ENCODE results near the gene ENOX1. TPM values are rescaled to one million over a fixed set of nuclear protein-coding genes. Genes with fewer than 3 reads are reported as not detected.

The ENOX1 gene
- total RNA-seq, 1 donor from 2014 or later, result 8.7 TPM

- Mint-ChIP-seq H3K27ac (ENCODE audit: unreplicated experiment) (no peak overlapping the region), H3K4me3 (ENCODE audit: unreplicated experiment) (no peak overlapping the region), H3K36me3 (ENCODE audit: unreplicated experiment) (no peaks in the 10 kb centered on the region), H3K4me1 (ENCODE audit: low read depth, unreplicated experiment) (peaks cover 15% of the 10 kb centered on the region), H3K27me3 (ENCODE audit: unreplicated experiment) (peaks cover 11% of the 10 kb centered on the region), H3K9me3 (ENCODE audit: unreplicated experiment) (peaks cover 8% of the 10 kb centered on the region)
- DNase-seq, result no peak
- no peak for TF ChIP-seq CTCF (IDR thresholded peaks at IDR 0.05; ENCODE audit: partially characterized antibody, unreplicated experiment)
These were observed 2.3 kb downstream of the ENOX1 start for GRCh38 chr13:43784496-43784895.

- H3K27ac Mint-ChIP-seq (ENCODE audit: unreplicated experiment), result peak overlapping the region; percentile 22
- DNase-seq, result no peak
- H3K4me1 Mint-ChIP-seq (ENCODE audit: low read depth, unreplicated experiment), result peaks cover 15% of the 10 kb centered on the region
- no peaks in the 10 kb centered on the region for H3K36me3 Mint-ChIP-seq (ENCODE audit: unreplicated experiment)
- no peak overlapping the region for H3K4me3 Mint-ChIP-seq (ENCODE audit: unreplicated experiment)
- peaks cover 11% of the 10 kb centered on the region for H3K27me3 Mint-ChIP-seq (ENCODE audit: unreplicated experiment)
- peaks cover 8% of the 10 kb centered on the region for H3K9me3 Mint-ChIP-seq (ENCODE audit: unreplicated experiment)
- TF ChIP-seq CTCF (IDR thresholded peaks at IDR 0.05; ENCODE audit: partially characterized antibody, unreplicated experiment), result no peak
These were observed 3.0 kb downstream of the ENOX1 start for GRCh38 chr13:43783820-43784219.

- Mint-ChIP-seq H3K27ac (ENCODE audit: unreplicated experiment) (no peak overlapping the region), H3K36me3 (ENCODE audit: unreplicated experiment) (no peaks in the 10 kb centered on the region), H3K9me3 (ENCODE audit: unreplicated experiment) (peaks cover 8% of the 10 kb centered on the region), H3K4me1 (ENCODE audit: low read depth, unreplicated experiment) (peaks cover 11% of the 10 kb centered on the region), H3K27me3 (ENCODE audit: unreplicated experiment) (peaks cover 8% of the 10 kb centered on the region), H3K4me3 (ENCODE audit: unreplicated experiment) (no peak overlapping the region)
- TF ChIP-seq CTCF (IDR thresholded peaks at IDR 0.05; ENCODE audit: partially characterized antibody, unreplicated experiment), result no peak
- no peak for DNase-seq
These were observed 4.1 kb downstream of the ENOX1 start for GRCh38 chr13:43782686-43783085.

- Mint-ChIP-seq H3K36me3 (ENCODE audit: unreplicated experiment) (no peaks in the 10 kb centered on the region), H3K27ac (ENCODE audit: unreplicated experiment) (no peak overlapping the region), H3K4me3 (ENCODE audit: unreplicated experiment) (no peak overlapping the region), H3K9me3 (ENCODE audit: unreplicated experiment) (peaks cover 8% of the 10 kb centered on the region), H3K27me3 (ENCODE audit: unreplicated experiment) (peaks cover 2% of the 10 kb centered on the region), H3K4me1 (ENCODE audit: low read depth, unreplicated experiment) (peaks cover 15% of the 10 kb centered on the region)
- TF ChIP-seq CTCF (IDR thresholded peaks at IDR 0.05; ENCODE audit: partially characterized antibody, unreplicated experiment), result no peak
- DNase-seq, result no peak
These were observed 6.1 kb downstream of the ENOX1 start for GRCh38 chr13:43780666-43781065.

GRCh38 chr13:43776501-43777079 lies 10.2 kb downstream of the ENOX1 start:
- Mint-ChIP-seq H3K36me3 (ENCODE audit: unreplicated experiment) (no peaks in the 10 kb centered on the region), H3K4me3 (ENCODE audit: unreplicated experiment) (no peak overlapping the region), H3K9me3 (ENCODE audit: unreplicated experiment) (peaks cover 3% of the 10 kb centered on the region), H3K27me3 (ENCODE audit: unreplicated experiment) (peaks cover 3% of the 10 kb centered on the region), H3K4me1 (ENCODE audit: low read depth, unreplicated experiment) (peaks cover 4% of the 10 kb centered on the region), H3K27ac (ENCODE audit: unreplicated experiment) (no peak overlapping the region)
- TF ChIP-seq CTCF (IDR thresholded peaks at IDR 0.05; ENCODE audit: partially characterized antibody, unreplicated experiment), result no peak
- no peak for DNase-seq
